ENCODE measurements around the gene KCNMA1. TPM values are rescaled to one million over a fixed set of nuclear protein-coding genes. Genes with fewer than 3 reads are reported as not detected.

Gene KCNMA1
- total RNA-seq, 4 donors from 2014 or later: 146 to 300 (median 265) TPM

DNA sequence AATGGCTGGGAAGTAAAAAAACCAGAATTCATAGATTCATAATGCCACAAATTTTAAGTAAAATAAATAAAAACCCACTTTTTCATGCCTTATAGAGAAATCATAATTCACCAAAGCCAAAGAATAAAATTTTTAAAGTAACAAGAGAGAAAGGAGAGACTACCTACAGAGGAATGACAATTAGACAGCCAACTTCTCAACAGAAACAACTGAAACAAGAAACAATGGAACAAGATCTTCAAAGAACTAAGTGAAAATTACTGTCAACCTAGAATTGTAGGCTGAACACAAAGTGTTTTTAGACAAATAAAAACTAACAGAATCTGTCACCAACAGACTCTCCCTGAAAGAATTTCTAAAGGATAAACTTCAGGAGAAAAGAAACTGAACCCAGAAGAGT, 15.6 kb upstream of the KCNMA1 start:
- Histone ChIP-seq H3K4me1 (no peaks in the 10 kb centered on the region), H3K36me3 (no peaks in the 10 kb centered on the region), H3K4me3 (no peak overlapping the region), H3K27ac (replicated peaks in 1 of 4) (no peak overlapping the region), H3K9me3 (peaks cover 0 to 9% (median 2%) of the 10 kb centered on the region in 4 donors), H3K27me3 (no peaks in the 10 kb centered on the region)
- no peak for DNase-seq (ENCODE audit: extremely low spot score)
- TF ChIP-seq EP300 (IDR thresholded peaks at IDR 0.05) (no peak), CTCF (IDR thresholded peaks at IDR 0.05) (no peak), POLR2AphosphoS5 (IDR thresholded peaks at IDR 0.05) (no peak), POLR2A (IDR thresholded peaks at IDR 0.05; ENCODE audit: low read depth) (no peak)
- intact Hi-C loops (cut with DNase I): no loop called here

GRCh38 chr10:77649333-77650331, 12.0 kb upstream of the KCNMA1 start:
- Histone ChIP-seq H3K4me1 (no peaks in the 10 kb centered on the region), H3K27ac (replicated peaks in 1 of 4) (no peak overlapping the region), H3K9me3 (peaks cover 0 to 9% (median 2%) of the 10 kb centered on the region in 4 donors), H3K36me3 (no peaks in the 10 kb centered on the region), H3K27me3 (no peaks in the 10 kb centered on the region), H3K4me3 (no peak overlapping the region)
- WGBS: 87% methylated on average over 7 of the region's 8 CpGs
- no peak for DNase-seq (ENCODE audit: extremely low spot score)
- intact Hi-C loops (cut with DNase I): loop anchor here (5.0 kb wide), 1 partner anchor 617 kb away; no protein-coding TSS in a partner anchor
- TF ChIP-seq POLR2AphosphoS5 (IDR thresholded peaks at IDR 0.05): no peak
- no peak for TF ChIP-seq POLR2A (IDR thresholded peaks at IDR 0.05; ENCODE audit: low read depth)

DNA sequence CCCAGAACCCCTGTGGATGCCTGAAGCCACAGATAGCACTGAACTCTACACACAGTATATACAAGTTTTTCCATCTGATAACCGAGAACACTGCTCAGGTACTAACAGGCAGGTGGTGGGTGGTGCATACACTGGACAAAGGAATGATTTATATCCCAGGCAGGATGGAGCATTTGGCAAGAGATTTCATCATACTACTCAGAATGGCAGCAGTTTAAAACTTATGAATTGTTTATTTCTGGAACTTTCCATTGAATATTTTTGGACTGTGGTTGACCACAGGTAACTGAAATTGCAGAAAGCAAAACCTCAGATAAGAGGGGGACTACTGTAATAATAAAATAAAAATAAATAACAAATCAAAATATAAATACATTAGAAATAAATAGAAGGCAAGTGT, 10.9 kb upstream of the KCNMA1 start:
- TF ChIP-seq POLR2AphosphoS5 (IDR thresholded peaks at IDR 0.05) (no peak), EP300 (IDR thresholded peaks at IDR 0.05) (no peak), CTCF (IDR thresholded peaks at IDR 0.05) (no peak), POLR2A (IDR thresholded peaks at IDR 0.05; ENCODE audit: low read depth) (no peak)
- no peak for DNase-seq (ENCODE audit: extremely low spot score)
- intact Hi-C loops (cut with DNase I): loop anchor here (5.0 kb wide), 1 partner anchor 616 kb away; no protein-coding TSS in a partner anchor
- Histone ChIP-seq H3K4me1 (no peaks in the 10 kb centered on the region), H3K4me3 (no peak overlapping the region), H3K27me3 (no peaks in the 10 kb centered on the region), H3K36me3 (no peaks in the 10 kb centered on the region), H3K27ac (replicated peaks in 1 of 4) (no peak overlapping the region), H3K9me3 (peaks cover 0 to 9% (median 2%) of the 10 kb centered on the region in 4 donors)
- 80% methylated on average over 1 of the region's 1 CpG for WGBS

DNA sequence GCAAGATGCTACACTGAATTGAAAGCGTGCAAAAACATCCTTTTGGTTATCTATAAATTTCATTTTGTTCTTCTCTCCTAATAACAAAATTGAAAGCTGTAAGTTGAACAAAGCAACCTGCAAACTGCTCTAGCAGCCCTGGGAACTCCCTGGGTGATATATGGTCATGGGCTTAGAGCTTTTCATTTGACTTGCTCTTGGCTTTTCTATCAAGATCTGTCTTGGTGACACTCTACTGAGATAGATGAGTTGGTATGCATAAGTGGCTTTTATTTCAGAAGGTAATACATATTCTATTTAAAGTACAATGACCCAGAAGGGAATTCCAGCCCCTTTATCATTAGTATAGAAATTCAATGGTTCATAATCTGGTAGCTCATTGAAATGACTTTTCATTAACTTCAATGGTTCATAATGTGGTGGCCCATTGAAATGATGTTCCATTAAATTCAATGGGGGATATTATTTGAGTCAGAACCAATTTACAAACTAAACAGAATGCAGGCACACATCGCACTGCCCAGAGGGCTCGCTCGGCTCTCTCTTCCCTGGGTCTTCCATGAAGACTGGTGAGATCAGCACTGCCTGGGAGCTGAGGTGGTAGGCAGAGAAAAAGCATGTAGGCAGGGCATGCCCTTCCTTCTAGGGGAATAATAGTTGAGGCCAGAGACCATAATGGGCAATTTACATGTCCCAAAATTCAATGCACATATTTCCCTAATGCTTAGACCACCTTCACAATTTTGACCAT, 10.1 kb upstream of the KCNMA1 start:
- DNase-seq (ENCODE audit: extremely low spot score): no peak
- intact Hi-C loops (cut with DNase I): loop anchor here (5.0 kb wide), 1 partner anchor 615 kb away; no protein-coding TSS in a partner anchor
- TF ChIP-seq EP300 (IDR thresholded peaks at IDR 0.05) (no peak), POLR2A (IDR thresholded peaks at IDR 0.05; ENCODE audit: low read depth) (no peak), CTCF (IDR thresholded peaks at IDR 0.05) (no peak), POLR2AphosphoS5 (IDR thresholded peaks at IDR 0.05) (no peak)
- no peaks in the 10 kb centered on the region for H3K4me1 ChIP-seq
- 98% methylated on average over 4 of the region's 4 CpGs for WGBS
- peaks cover 0 to 1% (median 0%) of the 10 kb centered on the region in 4 donors for H3K9me3 ChIP-seq
- H3K27ac ChIP-seq (replicated peaks in 1 of 4): no peak overlapping the region
- no peaks in the 10 kb centered on the region for H3K27me3 ChIP-seq
- H3K36me3 ChIP-seq: no peaks in the 10 kb centered on the region
- no peak overlapping the region for H3K4me3 ChIP-seq
